Trophoblast cell (in vitro differentiated cells and primary cell): Measurements from ENCODE around the gene PTPRU.

Experiments
- DNase-seq, 2 donors: peaks; one replicate each; pipeline ENCODE4 v3.0.0-alpha.2; 2016
- H2AFZ ChIP-seq: 2 replicates; pipeline ENCODE4 v1.6.1; 2013; ENCODE audit warnings: low read length, moderate library complexity, mild to moderate bottlenecking; ENCODE audit not compliant: insufficient read depth, poor library complexity
- H2AK5ac ChIP-seq: 2 replicates; pipeline ENCODE4 v1.6.1; 2013; ENCODE audit warnings: mild to moderate bottlenecking, low read length
- H2BK120ac ChIP-seq: 2 replicates; pipeline ENCODE4 v1.6.1; 2013; ENCODE audit warnings: low read length, mild to moderate bottlenecking, moderate library complexity; ENCODE audit not compliant: insufficient read depth, poor library complexity
- H2BK12ac ChIP-seq: 2 replicates; pipeline ENCODE4 v1.6.1; 2013; ENCODE audit warnings: mild to moderate bottlenecking, low read length, moderate library complexity
- H2BK5ac ChIP-seq: 2 replicates; pipeline ENCODE4 v1.6.1; 2013; ENCODE audit warnings: low read length, low read depth, moderate library complexity, mild to moderate bottlenecking; ENCODE audit not compliant: poor library complexity
- H3K14ac ChIP-seq: 2 replicates; pipeline ENCODE4 v1.6.1; 2013; ENCODE audit warnings: mild to moderate bottlenecking, low read length
- H3K18ac ChIP-seq: 2 replicates; pipeline ENCODE4 v1.6.1; 2013; ENCODE audit warnings: mild to moderate bottlenecking, low read length
- H3K23ac ChIP-seq: 2 replicates; pipeline ENCODE4 v1.6.1; 2013; ENCODE audit warnings: low read length
- H3K27ac ChIP-seq: 2 replicates; pipeline ENCODE4 v1.5.1; 2013; ENCODE audit warnings: low read depth, mild to moderate bottlenecking, inconsistent platforms, low read length, moderate library complexity
- H3K27me3 ChIP-seq: 2 replicates; pipeline ENCODE4 v1.6.1; 2013; ENCODE audit warnings: inconsistent platforms, mild to moderate bottlenecking, low read length, moderate library complexity; ENCODE audit not compliant: insufficient read depth
- H3K36me3 ChIP-seq, 2 experiments: 1 replicate in 1 of 2; 2 replicates in 1 of 2; pipeline ENCODE4 v1.6.1; 2013; ENCODE audit warnings: low read length in 2 of 2, mild to moderate bottlenecking in 2 of 2, moderate library complexity in 1 of 2; ENCODE audit not compliant: insufficient read depth in 2 of 2, control insufficient read depth in 1 of 2
- H3K4ac ChIP-seq: 2 replicates; pipeline ENCODE4 v1.6.1; 2013; ENCODE audit warnings: low read depth, mild to moderate bottlenecking, low read length, moderate library complexity
- H3K4me1 ChIP-seq, 2 experiments: 1 replicate in 1 of 2; 2 replicates in 1 of 2; pipeline ENCODE4 v1.6.1; 2013; ENCODE audit warnings: low read length in 2 of 2, mild to moderate bottlenecking in 2 of 2, moderate library complexity in 1 of 2; ENCODE audit not compliant: insufficient read depth in 2 of 2, control insufficient read depth in 1 of 2
- H3K4me2 ChIP-seq: 2 replicates; pipeline ENCODE4 v1.6.1; 2013; ENCODE audit warnings: inconsistent platforms, mild to moderate bottlenecking, low read length, moderate library complexity
- H3K4me3 ChIP-seq: 2 replicates; pipeline ENCODE4 v1.5.1; 2013; ENCODE audit warnings: mild to moderate bottlenecking, low read depth, low read length, inconsistent platforms
- H3K79me1 ChIP-seq: one replicate; pipeline ENCODE4 v1.6.1; 2013; ENCODE audit warnings: low read length
- H3K79me2 ChIP-seq: 2 replicates; pipeline ENCODE4 v1.6.1; 2013; ENCODE audit warnings: low read length, mild to moderate bottlenecking; ENCODE audit not compliant: control insufficient read depth, insufficient read depth, poor library complexity
- H3K9ac ChIP-seq: 2 replicates; pipeline ENCODE4 v1.6.1; 2013; ENCODE audit warnings: mild to moderate bottlenecking, low read length
- H3K9me3 ChIP-seq: 2 replicates; pipeline ENCODE4 v1.6.1; 2013; ENCODE audit warnings: low read depth, mild to moderate bottlenecking, control low read depth, inconsistent platforms, low read length; ENCODE audit not compliant: insufficient read depth
- H4K12ac ChIP-seq: 2 replicates; pipeline ENCODE4 v1.6.1; 2013; ENCODE audit warnings: low read depth, mild to moderate bottlenecking, low read length, moderate library complexity
- H4K8ac ChIP-seq: 2 replicates; pipeline ENCODE4 v1.6.1; 2013; ENCODE audit warnings: low read depth, mild to moderate bottlenecking, low read length, moderate library complexity
- H4K91ac ChIP-seq: one replicate; pipeline ENCODE4 v1.6.1; 2013; ENCODE audit warnings: low read depth, mild to moderate bottlenecking, low read length, moderate library complexity
- whole genome bisulfite sequencing: extraction: QIAGEN DNeasy Blood & Tissue Kit; methylation state at CpG from one replicate; pipeline ENCODE4 v1.1.7; 2013; ENCODE audit warnings: missing lambda C conversion rate; ENCODE audit not compliant: insufficient read length, insufficient coverage; ENCODE audit errors: extremely low coverage; 5-methylcytosine and 5-hydroxymethylcytosine counted together

PTPRU gene

DNA sequence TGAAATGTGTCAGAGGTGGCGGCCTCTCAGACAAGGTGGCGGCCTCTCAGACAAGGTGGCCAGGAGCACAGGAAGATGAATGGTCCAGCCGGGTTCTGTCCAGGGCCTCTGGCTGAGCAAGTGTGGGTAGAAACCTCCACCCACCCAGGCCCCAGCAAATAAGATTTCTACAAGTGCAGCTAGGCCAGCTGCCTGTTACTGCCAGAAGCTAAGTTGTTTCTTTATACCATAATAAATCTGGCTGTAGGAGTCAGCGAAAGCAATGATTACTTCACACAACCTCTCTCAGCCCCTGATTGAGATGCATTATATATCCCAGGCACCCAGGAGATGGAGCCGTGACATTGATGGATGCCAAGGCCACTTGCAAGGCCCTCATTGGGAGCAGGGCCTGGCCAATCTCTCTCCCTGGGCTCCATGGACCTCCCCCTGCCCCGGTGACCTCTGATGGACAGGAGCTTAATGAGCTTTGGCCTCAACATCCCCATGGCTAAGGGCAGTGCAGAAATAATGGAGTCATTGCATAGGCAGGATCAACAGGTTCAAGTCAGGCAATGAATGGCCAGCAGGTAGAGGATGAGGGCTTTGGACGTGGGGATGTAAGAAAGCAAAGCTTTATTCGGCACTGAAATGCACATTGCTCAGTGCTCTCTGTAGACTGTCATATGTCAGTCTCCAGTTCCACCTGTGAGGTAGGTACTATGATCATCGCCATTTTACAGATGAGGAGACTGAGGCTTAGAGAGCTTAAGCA is 92.9 kb downstream of the PTPRU start:
- no CpG with 5 or more reads among the region's 9 CpGs for WGBS
- no peak overlapping the region for H4K8ac ChIP-seq
- H3K79me1 ChIP-seq: no peaks in the 10 kb centered on the region
- no peak overlapping the region for H3K4me2 ChIP-seq
- no peak overlapping the region for H3K9ac ChIP-seq
- H3K36me3 ChIP-seq: peaks cover 14 to 27% of the 10 kb centered on the region in 2 experiments
- H3K27me3 ChIP-seq: no peaks in the 10 kb centered on the region
- H2BK12ac ChIP-seq: no peak overlapping the region
- H3K27ac ChIP-seq: no peak overlapping the region
- H3K4me3 ChIP-seq: no peak overlapping the region
- H3K79me2 ChIP-seq: no peaks in the 10 kb centered on the region
- H2AK5ac ChIP-seq: no peak overlapping the region
- H3K18ac ChIP-seq: no peak overlapping the region
- H3K14ac ChIP-seq: no peak overlapping the region
- H4K12ac ChIP-seq: no peak overlapping the region
- no peak overlapping the region for H3K4ac ChIP-seq
- no peak for DNase-seq
- no peak overlapping the region for H3K23ac ChIP-seq
- no peak overlapping the region for H2BK120ac ChIP-seq
- H3K4me1 ChIP-seq: peaks cover 0 to 2% of the 10 kb centered on the region in 2 experiments
- H2AFZ ChIP-seq: no peak overlapping the region
- peaks cover 3% of the 10 kb centered on the region for H3K9me3 ChIP-seq
- no peak overlapping the region for H2BK5ac ChIP-seq
- H4K91ac ChIP-seq: no peak overlapping the region

DNA sequence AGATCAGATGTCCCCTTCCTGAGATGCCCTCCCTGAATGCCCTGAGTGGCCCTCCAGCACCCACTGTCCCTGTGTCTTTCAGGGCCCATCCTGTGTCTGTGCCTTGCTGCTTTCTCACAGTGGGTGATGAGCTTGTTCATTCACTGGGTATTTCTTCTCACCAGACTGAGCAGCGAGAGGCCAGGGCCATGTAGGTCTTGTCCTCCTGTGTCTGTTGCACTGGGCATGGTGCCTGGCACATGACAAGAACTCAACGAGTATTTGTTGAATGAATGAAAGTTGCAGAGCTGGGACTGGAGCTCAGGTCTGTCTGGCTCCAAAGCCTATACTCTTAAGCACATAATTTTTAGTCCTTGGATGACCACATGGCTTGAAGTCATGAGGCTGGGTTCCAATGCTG is 93.8 kb downstream of the PTPRU start:
- no peaks in the 10 kb centered on the region for H3K27me3 ChIP-seq
- no peaks in the 10 kb centered on the region for H3K79me2 ChIP-seq
- H3K79me1 ChIP-seq: no peaks in the 10 kb centered on the region
- no peak overlapping the region for H4K12ac ChIP-seq
- no peak overlapping the region for H4K8ac ChIP-seq
- no peak overlapping the region for H3K23ac ChIP-seq
- no peak overlapping the region for H3K4ac ChIP-seq
- no peaks in the 10 kb centered on the region for H3K4me1 ChIP-seq
- no peak for DNase-seq
- no peak overlapping the region for H3K9ac ChIP-seq
- no peak overlapping the region for H2BK120ac ChIP-seq
- no peak overlapping the region for H2AK5ac ChIP-seq
- no peak overlapping the region for H3K18ac ChIP-seq
- WGBS: no CpG with 5 or more reads among the region's 2 CpGs
- H2AFZ ChIP-seq: no peak overlapping the region
- H2BK12ac ChIP-seq: no peak overlapping the region
- no peak overlapping the region for H4K91ac ChIP-seq
- no peak overlapping the region for H2BK5ac ChIP-seq
- no peak overlapping the region for H3K14ac ChIP-seq
- no peak overlapping the region for H3K4me2 ChIP-seq
- no peak overlapping the region for H3K27ac ChIP-seq
- H3K4me3 ChIP-seq: no peak overlapping the region
- peaks cover 3% of the 10 kb centered on the region for H3K9me3 ChIP-seq
- H3K36me3 ChIP-seq: peaks cover 13 to 23% of the 10 kb centered on the region in 2 experiments

DNA sequence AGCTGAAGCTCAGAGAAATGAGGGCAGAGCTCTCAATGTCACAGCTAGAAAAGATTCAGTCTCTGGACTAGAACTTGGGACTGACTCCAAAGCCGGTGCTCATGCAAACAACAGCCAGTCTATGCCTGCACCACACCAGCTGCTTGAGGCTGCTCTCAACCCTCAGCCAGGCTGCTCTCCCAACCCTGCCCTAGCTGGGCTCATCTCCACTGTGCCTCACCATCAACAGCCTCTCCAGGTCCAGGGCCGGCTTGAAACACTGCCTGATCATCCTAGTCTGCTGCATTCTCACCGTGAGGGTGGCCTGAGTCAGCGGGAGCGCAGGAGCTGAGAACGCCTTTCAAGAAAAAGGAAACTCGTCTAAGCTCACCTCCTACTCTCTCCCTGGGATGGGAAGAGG is 94.5 kb downstream of the PTPRU start:
- no peak overlapping the region for H3K4ac ChIP-seq
- H2BK120ac ChIP-seq: no peak overlapping the region
- H3K4me3 ChIP-seq: no peak overlapping the region
- DNase-seq: no peak
- H3K79me2 ChIP-seq: no peaks in the 10 kb centered on the region
- no peak overlapping the region for H2BK12ac ChIP-seq
- H2AK5ac ChIP-seq: no peak overlapping the region
- H3K14ac ChIP-seq: no peak overlapping the region
- H3K9me3 ChIP-seq: peaks cover 3% of the 10 kb centered on the region
- H3K9ac ChIP-seq: no peak overlapping the region
- H4K91ac ChIP-seq: no peak overlapping the region
- H3K27me3 ChIP-seq: no peaks in the 10 kb centered on the region
- no peak overlapping the region for H2AFZ ChIP-seq
- H3K4me2 ChIP-seq: no peak overlapping the region
- H3K4me1 ChIP-seq: no peaks in the 10 kb centered on the region
- H4K12ac ChIP-seq: no peak overlapping the region
- H4K8ac ChIP-seq: no peak overlapping the region
- H3K36me3 ChIP-seq: peaks cover 7 to 15% of the 10 kb centered on the region in 2 experiments
- no peak overlapping the region for H3K23ac ChIP-seq
- no peak overlapping the region for H3K18ac ChIP-seq
- H2BK5ac ChIP-seq: no peak overlapping the region
- no CpG with 5 or more reads among the region's 7 CpGs for WGBS
- H3K27ac ChIP-seq: no peak overlapping the region
- no peaks in the 10 kb centered on the region for H3K79me1 ChIP-seq

DNA sequence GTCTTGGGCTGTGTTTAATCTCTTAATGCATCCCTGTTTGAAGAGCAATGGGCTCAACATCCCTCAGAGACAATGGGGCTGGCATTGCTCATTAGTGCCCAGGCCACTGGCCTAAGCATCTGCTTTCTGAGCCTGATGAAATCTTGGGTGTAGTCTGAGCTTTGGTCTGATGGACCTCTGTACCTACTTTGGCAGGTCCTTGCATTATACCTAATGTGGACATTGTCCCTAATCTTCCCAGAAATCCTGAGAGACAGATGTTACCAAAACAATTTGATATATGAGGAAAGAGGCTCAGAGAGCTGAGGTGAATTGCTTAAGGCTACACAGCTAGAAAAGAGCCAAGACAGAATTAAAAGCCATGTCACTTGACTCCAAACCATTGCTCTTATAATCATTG is 95.0 kb downstream of the PTPRU start:
- no peak overlapping the region for H2AK5ac ChIP-seq
- no peak overlapping the region for H3K9ac ChIP-seq
- H4K8ac ChIP-seq: no peak overlapping the region
- no peak overlapping the region for H2BK12ac ChIP-seq
- no peak overlapping the region for H3K4me3 ChIP-seq
- H3K14ac ChIP-seq: no peak overlapping the region
- no peak overlapping the region for H4K91ac ChIP-seq
- peaks cover 7 to 14% of the 10 kb centered on the region in 2 experiments for H3K36me3 ChIP-seq
- H3K79me2 ChIP-seq: no peaks in the 10 kb centered on the region
- no peaks in the 10 kb centered on the region for H3K27me3 ChIP-seq
- peaks cover 3% of the 10 kb centered on the region for H3K9me3 ChIP-seq
- no peak overlapping the region for H3K27ac ChIP-seq
- H3K23ac ChIP-seq: no peak overlapping the region
- H3K4ac ChIP-seq: no peak overlapping the region
- DNase-seq: no peak
- H3K79me1 ChIP-seq: no peaks in the 10 kb centered on the region
- H3K4me1 ChIP-seq: no peaks in the 10 kb centered on the region
- H2BK5ac ChIP-seq: no peak overlapping the region
- no peak overlapping the region for H4K12ac ChIP-seq
- H2AFZ ChIP-seq: no peak overlapping the region
- H2BK120ac ChIP-seq: no peak overlapping the region
- no peak overlapping the region for H3K4me2 ChIP-seq
- no peak overlapping the region for H3K18ac ChIP-seq
